Activated CD4-positive, alpha-beta T cell treated with anti-CD3 and anti-CD28 coated beads for 4 hours (primary cell): ENCODE measurements around the gene CCDC188.
"Not testable (repeated sequence)": the region's sequence is repeated elsewhere in the genome, so short reads cannot be mapped to it uniquely, and the experiment has no call there.

ENCODE experiments used
- DNase-seq, 2 donors: peaks; one replicate each; pipeline ENCODE4 v3.0.0-alpha.2; 2020

Gene CCDC188

DNA sequence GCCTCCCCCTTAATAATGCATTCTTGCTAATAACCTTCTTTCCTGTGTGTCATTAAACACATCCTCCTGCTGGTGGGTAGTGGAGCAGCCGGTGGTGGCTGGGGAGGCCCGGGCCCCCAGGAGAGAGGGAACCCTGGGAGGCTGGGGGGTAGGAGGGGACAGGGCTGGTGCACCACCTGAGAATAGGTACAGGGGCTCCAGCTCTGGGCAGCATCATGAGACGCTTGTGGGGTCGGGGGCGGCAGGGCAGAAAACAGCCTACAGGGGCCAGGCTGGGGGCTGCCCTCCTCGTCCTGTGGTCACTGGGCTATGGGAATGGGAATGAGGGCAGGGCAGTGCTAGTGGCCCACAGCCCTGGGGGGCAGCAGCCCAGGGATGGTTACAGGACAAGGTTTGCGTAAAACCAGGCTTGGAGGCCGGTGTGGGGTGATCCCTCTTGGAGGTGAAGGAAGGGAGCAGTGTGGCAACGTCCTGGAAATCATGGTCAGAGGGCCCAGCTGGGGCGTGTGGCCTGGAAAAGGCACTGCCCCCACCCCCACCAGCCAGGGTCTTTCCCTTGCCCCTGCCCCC lies 18.5 kb upstream of the CCDC188 start:
- no peak for DNase-seq

GRCh38 chr22:20167643-20168322 lies 16.9 kb upstream of the CCDC188 start:
- no peak for DNase-seq

DNA sequence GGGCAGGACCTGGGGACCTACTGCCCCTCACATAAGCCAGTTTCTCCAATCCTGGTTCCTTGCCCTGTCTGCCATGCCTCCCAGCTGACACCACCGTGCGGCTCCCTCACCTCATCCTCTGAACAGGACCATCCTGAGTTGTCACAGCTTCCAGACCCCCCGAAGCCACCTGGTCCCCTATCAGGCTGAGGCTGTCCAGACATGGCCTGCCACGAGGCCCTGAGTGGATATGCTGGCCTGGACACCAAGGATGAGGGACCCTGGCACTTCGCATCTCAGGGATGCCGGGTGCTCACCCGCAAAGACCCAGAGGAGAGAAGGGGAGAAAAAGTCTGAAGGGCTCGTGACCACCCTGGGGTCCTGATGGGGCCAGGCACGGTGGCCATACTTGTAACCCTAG lies 15.8 kb upstream of the CCDC188 start:
- DNase-seq: no peak

GRCh38 chr22:20165913-20166312 lies 15.1 kb upstream of the CCDC188 start:
- DNase-seq: no peak

DNA sequence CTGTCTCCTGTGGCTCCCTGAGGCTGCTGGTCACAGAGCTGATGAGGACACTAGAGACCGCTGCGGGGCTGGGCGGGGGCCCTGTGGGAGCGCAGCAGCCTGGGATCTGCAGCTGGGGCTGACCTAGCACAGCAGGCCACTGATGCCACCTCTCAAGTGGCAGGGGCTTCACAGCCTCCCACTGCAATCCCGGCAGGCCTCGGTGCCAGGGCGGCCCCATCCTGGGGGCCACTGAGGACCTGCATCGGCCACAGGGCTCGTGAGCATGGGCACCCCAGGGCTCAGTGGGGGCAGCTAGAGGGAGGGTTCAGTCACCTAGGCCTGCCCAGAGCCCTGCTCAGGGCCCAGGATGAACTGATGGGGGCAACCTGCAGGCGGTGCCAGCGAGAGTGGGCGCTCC lies 14.6 kb upstream of the CCDC188 start:
- DNase-seq: no peak

- DNase-seq: no peak
These were observed 14.0 kb upstream of the CCDC188 start for GRCh38 chr22:20164863-20165262.

GRCh38 chr22:20160041-20160440 lies 9.2 kb upstream of the CCDC188 start:
- DNase-seq: no peak

GRCh38 chr22:20159531-20159930 lies 8.7 kb upstream of the CCDC188 start:
- not testable (repeated sequence) for DNase-seq

DNA sequence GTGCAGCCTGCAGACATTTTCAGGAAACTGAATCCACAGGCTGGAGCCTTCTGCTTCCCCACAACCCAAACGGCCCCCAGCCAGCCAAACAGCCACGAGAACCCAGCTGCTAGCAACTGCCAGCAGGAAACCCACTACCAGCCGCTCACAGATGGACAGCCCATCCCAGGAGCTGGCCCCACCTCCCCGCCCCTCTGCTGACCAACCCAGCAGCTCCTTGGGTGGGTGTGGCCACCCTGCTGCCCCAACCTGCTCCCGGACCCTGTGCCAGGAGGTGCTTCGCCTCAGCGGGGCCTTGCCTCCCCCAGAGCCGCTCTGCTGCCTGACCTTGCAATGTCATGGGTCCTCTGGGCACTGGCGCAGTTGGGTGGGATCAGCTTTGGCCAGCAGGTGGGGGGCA lies 8.2 kb upstream of the CCDC188 start:
- DNase-seq: no peak

DNA sequence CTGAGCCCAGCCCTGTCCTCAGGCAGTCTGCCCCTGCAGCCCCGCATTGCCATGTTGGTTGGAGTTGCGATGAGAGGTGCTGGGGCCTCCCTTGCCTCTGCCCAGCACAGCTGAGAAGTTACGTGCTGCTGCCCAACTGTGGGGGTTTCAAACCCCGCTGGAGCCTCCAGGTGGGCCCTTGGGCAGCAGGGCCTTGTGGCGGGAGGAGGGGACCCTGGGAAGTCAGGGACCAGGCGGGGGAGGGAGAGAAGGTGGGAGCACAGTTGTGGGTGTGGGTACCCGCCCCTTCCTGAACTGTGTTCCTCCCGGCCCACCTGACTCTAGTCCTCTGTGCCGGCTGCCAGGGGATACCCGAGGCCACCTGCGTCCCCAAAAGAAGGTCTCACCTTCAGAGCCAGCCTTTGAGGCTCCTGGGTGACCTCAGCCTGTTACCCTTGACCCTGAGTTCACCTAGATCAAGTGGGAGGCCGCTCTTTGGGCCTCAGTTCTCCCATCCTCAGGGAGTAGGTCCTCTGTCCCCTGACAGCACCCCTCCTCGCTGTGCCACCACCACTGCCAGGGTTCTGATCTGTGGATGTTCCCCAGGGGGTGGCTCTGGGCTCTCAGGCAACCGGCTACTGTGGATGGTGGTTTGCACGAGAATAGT lies 7.7 kb upstream of the CCDC188 start:
- DNase-seq: no peak

DNA sequence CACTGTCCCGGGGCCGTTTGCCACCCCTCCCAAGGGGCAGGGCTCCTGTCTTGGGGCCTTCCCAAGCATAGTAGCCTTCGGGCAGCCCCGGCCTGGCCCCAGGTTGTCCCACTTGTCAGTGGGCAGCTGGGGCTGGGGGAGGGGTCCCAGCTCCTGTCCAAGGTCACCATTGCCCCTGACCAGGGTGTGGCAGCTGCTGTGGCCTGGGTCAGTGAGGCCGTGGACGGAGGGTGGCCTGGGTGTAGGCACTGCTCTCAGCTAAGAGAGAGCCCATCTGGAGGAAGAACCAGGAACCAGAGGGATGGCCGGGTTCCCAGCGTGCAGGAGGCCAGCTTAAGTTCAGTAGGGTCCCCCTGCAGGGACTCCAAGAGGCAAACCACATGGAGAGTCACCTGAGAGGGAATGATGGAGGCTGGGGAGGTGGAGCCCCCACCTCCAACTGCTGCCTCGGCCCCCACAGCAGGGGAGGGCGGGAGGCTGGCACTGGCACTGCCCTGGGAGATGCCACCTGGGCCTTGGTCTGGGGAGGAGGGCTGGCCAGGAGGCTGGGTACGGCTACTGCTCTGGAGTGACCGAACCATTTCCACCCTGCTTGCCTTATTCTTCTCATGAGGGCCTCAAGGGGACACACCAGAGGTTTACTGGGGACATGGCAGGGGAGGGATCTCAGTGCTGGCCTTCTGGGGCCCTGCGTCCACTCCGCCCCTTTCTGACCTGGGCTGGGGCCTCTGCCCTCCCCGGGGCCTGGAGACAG lies 6.8 kb upstream of the CCDC188 start:
- DNase-seq: no peak

DNA sequence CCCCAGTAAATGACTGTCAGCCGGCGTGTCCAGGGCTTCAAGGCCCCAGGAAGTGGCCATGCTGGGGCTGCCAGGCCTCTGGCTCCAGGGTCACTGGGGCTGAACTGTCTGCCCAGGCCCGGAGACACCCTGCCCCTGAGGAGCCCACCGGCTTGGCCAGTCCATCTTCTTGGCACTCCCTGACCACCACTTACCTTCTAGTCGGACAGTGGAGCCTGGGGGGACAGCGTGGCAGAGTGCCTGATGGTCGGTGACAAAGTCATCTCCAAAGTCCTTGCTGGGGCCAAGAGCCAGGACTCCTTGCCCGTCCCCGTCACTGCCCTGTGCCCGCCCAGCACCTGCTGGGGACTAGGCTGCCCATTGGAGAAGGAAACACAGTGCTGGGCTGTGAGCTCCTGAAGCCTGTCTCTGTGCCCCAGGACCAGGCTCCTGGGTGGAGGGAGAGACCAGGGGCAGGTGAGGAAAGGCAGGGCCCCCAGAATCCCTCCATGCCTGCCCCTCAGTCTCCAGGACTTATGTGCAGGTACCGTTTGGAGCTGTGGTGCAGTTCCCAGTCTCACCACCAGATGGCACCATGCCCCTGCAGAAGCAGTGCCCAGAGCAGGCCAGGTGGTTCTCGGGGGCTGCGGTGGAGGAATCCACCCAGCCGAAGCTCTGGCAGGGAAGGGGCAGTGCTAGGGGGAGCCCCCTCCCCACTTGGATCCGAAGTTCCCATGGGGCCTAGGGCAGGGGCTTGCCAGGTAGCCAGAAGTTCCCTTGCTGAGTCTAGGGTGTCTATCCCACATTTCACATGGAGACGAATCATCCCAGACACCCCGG lies 6.0 kb upstream of the CCDC188 start:
- peak; percentile 75 to 89 for DNase-seq

DNA sequence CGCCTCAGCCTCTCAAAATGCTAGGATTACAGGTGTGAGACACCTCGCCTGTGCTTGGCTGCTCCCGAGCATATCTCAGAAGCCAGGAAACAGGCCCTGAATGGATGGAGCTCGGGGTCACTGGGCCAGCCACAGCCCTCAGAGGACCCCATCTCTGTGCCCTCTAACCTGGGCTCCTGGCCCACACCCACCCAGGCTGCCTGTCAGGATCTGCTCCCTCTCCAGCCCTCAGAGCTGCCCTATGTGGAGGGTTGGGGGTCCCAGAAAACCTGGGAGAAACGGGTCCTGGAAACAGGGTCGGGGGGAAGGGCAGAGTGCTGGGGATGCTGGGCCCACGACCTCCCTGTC lies 5.2 kb upstream of the CCDC188 start:
- DNase-seq: no peak

GRCh38 chr22:20155330-20156041 lies 4.6 kb upstream of the CCDC188 start:
- no peak for DNase-seq

- DNase-seq: no peak
These were observed 3.8 kb upstream of the CCDC188 start for GRCh38 chr22:20154602-20155187.

DNA sequence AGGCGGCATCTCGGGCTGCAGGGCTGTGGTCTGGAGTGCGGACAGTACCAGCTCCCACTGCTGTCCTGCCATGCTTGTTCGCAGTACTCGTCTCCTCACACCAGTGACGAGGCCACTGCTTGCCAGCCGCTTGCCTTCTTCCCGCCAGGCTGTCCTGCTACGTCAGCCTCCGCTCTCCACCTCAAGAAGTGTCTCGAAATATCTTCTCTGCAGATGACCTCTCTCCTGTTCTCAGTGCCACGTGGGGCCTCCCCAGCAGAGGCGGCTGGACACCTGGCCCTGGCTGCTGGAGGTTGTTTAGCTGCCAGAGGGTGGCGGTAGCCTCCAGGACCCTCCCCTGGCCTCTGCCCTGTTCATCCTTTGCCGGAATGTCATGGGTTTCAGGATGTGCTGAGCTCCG lies 3.1 kb upstream of the CCDC188 start:
- no peak for DNase-seq

DNA sequence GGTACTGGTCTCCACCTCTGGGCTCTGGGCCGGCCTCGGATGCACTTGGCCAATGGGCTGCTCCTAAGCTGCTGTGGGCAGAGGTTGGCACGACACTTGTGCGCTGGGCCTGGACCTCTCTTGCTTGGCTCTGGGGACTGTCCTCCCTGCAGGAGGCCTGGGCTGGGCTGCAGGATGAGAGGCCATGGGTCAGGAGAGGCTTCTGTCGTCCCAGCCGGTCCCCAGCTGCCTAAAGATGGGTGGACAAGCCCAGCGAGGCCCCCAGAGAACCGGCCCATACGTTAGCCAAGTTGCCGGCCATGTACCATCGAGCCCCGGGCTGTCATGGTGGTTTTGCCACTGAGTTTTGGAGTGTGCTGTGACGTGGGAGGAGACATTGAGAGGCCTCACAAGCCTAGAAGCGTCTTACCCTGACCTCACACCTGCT lies 1.6 kb upstream of the CCDC188 start:
- no peak for DNase-seq

DNA sequence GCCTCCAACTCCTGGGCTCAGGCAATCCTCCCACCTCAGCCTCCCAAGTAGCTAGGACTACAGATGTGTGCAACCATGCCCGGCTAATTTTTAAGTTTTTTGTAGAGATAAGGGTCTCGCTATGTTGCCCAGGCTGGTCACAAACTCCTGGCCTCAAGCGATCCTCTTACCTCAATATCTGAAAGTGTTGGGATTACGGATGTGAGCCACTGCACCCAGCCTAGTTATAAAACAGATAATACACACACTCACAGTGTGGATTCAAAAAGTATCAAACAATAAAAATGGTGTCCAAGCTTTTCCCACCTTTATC lies 377 bp upstream of the CCDC188 start:
- no peak for DNase-seq

- no peak for DNase-seq
These were observed 1.3 kb downstream of the CCDC188 start for GRCh38 chr22:20149257-20150250.

DNA sequence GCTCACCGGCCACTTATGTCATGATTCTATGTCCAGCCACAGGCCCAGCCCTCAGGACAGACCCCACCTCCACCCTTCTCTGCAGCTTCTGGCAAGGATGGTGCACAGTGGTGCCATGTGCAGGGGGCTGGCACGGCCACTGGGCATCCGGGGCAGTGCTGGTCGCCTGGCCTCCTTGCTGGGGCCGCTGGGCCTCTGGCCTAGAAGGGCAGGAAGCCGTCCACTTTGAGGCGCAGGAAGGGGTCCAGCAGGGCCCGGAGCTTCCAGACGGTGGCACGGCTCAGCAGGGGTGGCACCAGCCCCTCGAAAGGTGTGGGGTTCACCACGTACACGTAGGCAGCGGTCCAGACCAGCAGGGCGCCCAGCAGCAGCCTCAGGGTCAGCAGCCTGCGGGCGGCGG lies 2.4 kb downstream of the CCDC188 start:
- no peak for DNase-seq
